ENCODE data around the gene MLEC. TPM values are rescaled to one million over a fixed set of nuclear protein-coding genes. Genes with fewer than 3 reads are reported as not detected.

Gene MLEC
- total RNA-seq, 2 donors from 2014 or later, result 49.1 to 63.1 TPM

- no peaks in the 10 kb centered on the region for H3K27me3 ChIP-seq (replicated peaks; ENCODE audit: insufficient read depth)
- no peak overlapping the region for H3K4me3 ChIP-seq
- no peak for TF ChIP-seq CTCF (IDR thresholded peaks at IDR 0.05)
- H3K4me1 ChIP-seq (ENCODE audit: control insufficient read depth in 1 of 2, low read depth in 2 of 2), result no peaks in the 10 kb centered on the region
- ATAC-seq (ENCODE audit: insufficient number of reproducible peaks, low FRiP score, low read depth), result no peak
- peaks cover 51% of the 10 kb centered on the region for H3K36me3 ChIP-seq
- H3K27ac ChIP-seq, result no peak overlapping the region
- no peaks in the 10 kb centered on the region for H3K9me3 ChIP-seq
- DNase-seq (ENCODE audit: low spot score), result no peak
These were observed 31.1 kb downstream of the MLEC start for GRCh38 chr12:120718055-120718454.

- H3K36me3 ChIP-seq, result peaks cover 51% of the 10 kb centered on the region
- DNase-seq (ENCODE audit: low spot score), result no peak
- no peak overlapping the region for H3K27ac ChIP-seq
These were observed 32.1 kb downstream of the MLEC start for GRCh38 chr12:120719072-120719471.

GRCh38 chr12:120719496-120720233, 32.7 kb downstream of the MLEC start:
- ATAC-seq (ENCODE audit: insufficient number of reproducible peaks, low FRiP score, low read depth) (no peak), DNase-seq (ENCODE audit: low spot score) (no peak)
- no peak overlapping the region for H3K27ac ChIP-seq
- peaks cover 0 to 1% of the 10 kb centered on the region in 2 donors for H3K4me1 ChIP-seq (ENCODE audit: control insufficient read depth in 1 of 2, low read depth in 2 of 2)
- TF ChIP-seq CTCF (IDR thresholded peaks at IDR 0.05), result no peak
- H3K36me3 ChIP-seq, result peaks cover 51% of the 10 kb centered on the region
- no peaks in the 10 kb centered on the region for H3K9me3 ChIP-seq
- H3K4me3 ChIP-seq, result no peak overlapping the region
- H3K27me3 ChIP-seq (replicated peaks; ENCODE audit: insufficient read depth), result no peaks in the 10 kb centered on the region

More at GRCh38 chr12:120719072-120719471, 32.1 kb downstream of the MLEC start:
- Histone ChIP-seq H3K27me3 (replicated peaks; ENCODE audit: insufficient read depth) (no peaks in the 10 kb centered on the region), H3K4me3 (no peak overlapping the region), H3K9me3 (no peaks in the 10 kb centered on the region), H3K4me1 (ENCODE audit: control insufficient read depth in 1 of 2, low read depth in 2 of 2) (no peaks in the 10 kb centered on the region)
- TF ChIP-seq CTCF (IDR thresholded peaks at IDR 0.05), result no peak
- no peak for ATAC-seq (ENCODE audit: insufficient number of reproducible peaks, low FRiP score, low read depth)

GRCh38 chr12:120720234-120720986, 33.5 kb downstream of the MLEC start:
- H3K27me3 ChIP-seq (replicated peaks; ENCODE audit: insufficient read depth), result no peaks in the 10 kb centered on the region
- H3K4me1 ChIP-seq (ENCODE audit: control insufficient read depth in 1 of 2, low read depth in 2 of 2), result peaks cover 7 to 9% of the 10 kb centered on the region in 2 donors
- H3K9me3 ChIP-seq, result no peaks in the 10 kb centered on the region
- no peak overlapping the region for H3K4me3 ChIP-seq
- no peak for ATAC-seq (ENCODE audit: insufficient number of reproducible peaks, low FRiP score, low read depth)
- TF ChIP-seq CTCF (IDR thresholded peaks at IDR 0.05), result no peak
- peaks cover 47% of the 10 kb centered on the region for H3K36me3 ChIP-seq
- DNase-seq (ENCODE audit: low spot score), result no peak
- no peak overlapping the region for H3K27ac ChIP-seq

GRCh38 chr12:120720987-120721801, 34.2 kb downstream of the MLEC start:
- no peak for DNase-seq (ENCODE audit: low spot score)
- no peak for TF ChIP-seq CTCF (IDR thresholded peaks at IDR 0.05)
- no peak overlapping the region for H3K4me3 ChIP-seq
- H3K27ac ChIP-seq, result no peak overlapping the region
- H3K4me1 ChIP-seq (ENCODE audit: control insufficient read depth in 1 of 2, low read depth in 2 of 2), result peaks cover 9 to 11% of the 10 kb centered on the region in 2 donors
- ATAC-seq (ENCODE audit: insufficient number of reproducible peaks, low FRiP score, low read depth), result no peak
- H3K27me3 ChIP-seq (replicated peaks; ENCODE audit: insufficient read depth), result no peaks in the 10 kb centered on the region
- H3K36me3 ChIP-seq, result peaks cover 45% of the 10 kb centered on the region
- H3K9me3 ChIP-seq, result no peaks in the 10 kb centered on the region

Data from thoracic aorta (tissue), 2 donors.